Measurements from ENCODE around the gene ADARB2.

DNA sequence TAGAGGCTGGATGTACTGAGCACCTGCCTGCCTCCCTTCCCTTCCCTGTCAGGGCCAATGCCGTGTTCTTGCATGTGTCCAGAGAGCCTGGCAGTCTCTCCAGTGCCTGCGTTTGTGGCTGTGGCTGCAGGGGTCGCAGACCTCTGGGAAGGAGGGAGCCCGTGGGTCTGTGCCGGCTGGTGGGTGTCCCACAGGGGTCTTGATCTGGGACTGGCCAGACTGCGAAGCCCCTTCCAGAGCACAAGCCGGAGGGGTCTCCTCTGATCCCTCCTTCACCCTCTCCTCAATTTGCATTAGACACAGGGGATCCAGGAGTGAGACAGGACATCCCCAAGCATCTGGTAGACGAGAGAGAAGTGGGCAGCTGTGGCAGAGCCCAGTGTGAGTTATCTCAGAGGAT is 199.2 kb downstream of the ADARB2 start:
- TF ChIP-seq, protein P1, sequence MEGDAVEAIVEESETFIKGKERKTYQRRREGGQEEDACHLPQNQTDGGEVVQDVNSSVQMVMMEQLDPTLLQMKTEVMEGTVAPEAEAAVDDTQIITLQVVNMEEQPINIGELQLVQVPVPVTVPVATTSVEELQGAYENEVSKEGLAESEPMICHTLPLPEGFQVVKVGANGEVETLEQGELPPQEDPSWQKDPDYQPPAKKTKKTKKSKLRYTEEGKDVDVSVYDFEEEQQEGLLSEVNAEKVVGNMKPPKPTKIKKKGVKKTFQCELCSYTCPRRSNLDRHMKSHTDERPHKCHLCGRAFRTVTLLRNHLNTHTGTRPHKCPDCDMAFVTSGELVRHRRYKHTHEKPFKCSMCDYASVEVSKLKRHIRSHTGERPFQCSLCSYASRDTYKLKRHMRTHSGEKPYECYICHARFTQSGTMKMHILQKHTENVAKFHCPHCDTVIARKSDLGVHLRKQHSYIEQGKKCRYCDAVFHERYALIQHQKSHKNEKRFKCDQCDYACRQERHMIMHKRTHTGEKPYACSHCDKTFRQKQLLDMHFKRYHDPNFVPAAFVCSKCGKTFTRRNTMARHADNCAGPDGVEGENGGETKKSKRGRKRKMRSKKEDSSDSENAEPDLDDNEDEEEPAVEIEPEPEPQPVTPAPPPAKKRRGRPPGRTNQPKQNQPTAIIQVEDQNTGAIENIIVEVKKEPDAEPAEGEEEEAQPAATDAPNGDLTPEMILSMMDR (IDR thresholded peaks at IDR 0.05), result no peak
- no peak for TF ChIP-seq POLR2AphosphoS5 (IDR thresholded peaks at IDR 0.05)

Data from suprapubic skin (tissue), 3 donors.